Bladder microvascular endothelial cell (primary cell): Measurements from ENCODE around the gene MARCHF5. TPM values are rescaled to one million over a fixed set of nuclear protein-coding genes. Genes with fewer than 3 reads are reported as not detected.

ENCODE experiments used
- total RNA-seq: library from RNA; depleted of rRNA; stranded (reverse); fragments of >200 nt; gene quantifications from 2 replicates; pipeline ENCODE4 v1.2.3, GENCODE V29; 2014

MARCHF5 gene, protein sequence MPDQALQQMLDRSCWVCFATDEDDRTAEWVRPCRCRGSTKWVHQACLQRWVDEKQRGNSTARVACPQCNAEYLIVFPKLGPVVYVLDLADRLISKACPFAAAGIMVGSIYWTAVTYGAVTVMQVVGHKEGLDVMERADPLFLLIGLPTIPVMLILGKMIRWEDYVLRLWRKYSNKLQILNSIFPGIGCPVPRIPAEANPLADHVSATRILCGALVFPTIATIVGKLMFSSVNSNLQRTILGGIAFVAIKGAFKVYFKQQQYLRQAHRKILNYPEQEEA
- total RNA-seq, result 13.0 and 39.9 TPM in 2 replicates

DNA sequence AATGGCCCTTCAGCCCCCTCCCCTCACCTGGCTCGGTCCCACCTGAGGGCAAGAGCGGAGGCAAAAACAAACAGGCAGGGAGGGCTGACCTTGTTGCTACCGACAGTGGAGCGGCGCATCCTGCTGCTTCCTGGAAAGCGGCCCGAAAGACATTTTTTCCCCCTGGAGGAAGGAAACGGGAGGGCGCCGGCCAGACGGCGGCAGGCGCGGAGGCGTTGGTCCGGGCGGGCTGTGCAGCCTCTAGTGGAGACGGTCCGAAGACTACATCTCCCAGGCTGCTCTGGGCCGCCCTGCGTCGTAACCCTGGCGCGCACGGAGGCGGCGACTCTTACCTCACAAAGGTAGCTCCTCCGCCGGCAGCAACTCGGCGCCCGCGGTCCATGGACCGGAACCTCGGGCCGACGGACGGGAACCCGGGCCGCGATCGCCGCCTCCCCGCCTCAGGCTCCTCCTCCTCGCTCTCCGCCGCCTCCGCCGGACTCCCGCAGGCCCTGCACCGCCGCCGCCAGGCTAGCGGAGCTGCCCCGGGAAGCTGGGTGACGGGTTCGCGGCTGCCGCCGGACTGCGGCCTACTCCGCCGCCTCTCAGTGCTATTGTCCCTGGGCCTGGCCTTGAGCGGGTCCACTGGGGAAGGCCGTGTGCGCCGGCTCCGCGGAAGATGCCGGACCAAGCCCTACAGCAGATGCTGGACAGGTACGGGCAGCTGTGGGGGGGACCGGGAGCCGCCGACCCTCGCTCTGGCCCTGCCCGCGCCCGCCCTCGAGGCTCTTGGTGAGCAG lies at the start of gene MARCHF5, which contains the start of gene CPEB3:
MARCHF5 (plus strand) TSS at position 331 of the 779 bp plus-strand sequence; CDS start at position 659, 328 bp downstream.
CPEB3 (minus strand) TSS at position 242 of the 779 bp plus-strand sequence. CDS start 50,728 bp downstream, outside the sequence.

Other genes with a start within 250 kb of the MARCHF5 start
- gene CPEB3, start 89 bp upstream of the MARCHF5 start, total RNA-seq, result 0.65 and 2.5 TPM in 2 replicates